Sciatic nerve (tissue), 2 donors: ENCODE results near the gene HOXA5. TPM values are rescaled to one million over a fixed set of nuclear protein-coding genes. Genes with fewer than 3 reads are reported as not detected.

ENCODE experiments used
- ATAC-seq: fragments of 200-7000 bp; cut with Tn5 transposase; one replicate; pipeline ENCODE4 v1.9.1; 2020; ENCODE audit warnings: mild to moderate bottlenecking, moderate library complexity
- DNase-seq: peaks from one replicate; pipeline ENCODE4 v3.0.0-alpha.2; 2020; ENCODE audit warnings: low spot score
- intact Hi-C: fragments of 100-400 bp; cut with DNase I; formaldehyde crosslinking; loops from one replicate; pipeline ENCODE4 v1.14.2; 2022
- total RNA-seq: library from RNA; stranded (reverse); fragmentation: NEBNext Ultra II Directional; extraction: Animal tissue kit (Norgen Biotek cat#: 25700); gene quantifications from one replicate; pipeline ENCODE4 v1.2.1, GENCODE V29; 2021
- donor health status: DM: no; HTN: no; CAD: no.
- donor health status: DM: no; HTN: no; CAD: no.

Gene HOXA5
- total RNA-seq: 20.1 TPM

DNA sequence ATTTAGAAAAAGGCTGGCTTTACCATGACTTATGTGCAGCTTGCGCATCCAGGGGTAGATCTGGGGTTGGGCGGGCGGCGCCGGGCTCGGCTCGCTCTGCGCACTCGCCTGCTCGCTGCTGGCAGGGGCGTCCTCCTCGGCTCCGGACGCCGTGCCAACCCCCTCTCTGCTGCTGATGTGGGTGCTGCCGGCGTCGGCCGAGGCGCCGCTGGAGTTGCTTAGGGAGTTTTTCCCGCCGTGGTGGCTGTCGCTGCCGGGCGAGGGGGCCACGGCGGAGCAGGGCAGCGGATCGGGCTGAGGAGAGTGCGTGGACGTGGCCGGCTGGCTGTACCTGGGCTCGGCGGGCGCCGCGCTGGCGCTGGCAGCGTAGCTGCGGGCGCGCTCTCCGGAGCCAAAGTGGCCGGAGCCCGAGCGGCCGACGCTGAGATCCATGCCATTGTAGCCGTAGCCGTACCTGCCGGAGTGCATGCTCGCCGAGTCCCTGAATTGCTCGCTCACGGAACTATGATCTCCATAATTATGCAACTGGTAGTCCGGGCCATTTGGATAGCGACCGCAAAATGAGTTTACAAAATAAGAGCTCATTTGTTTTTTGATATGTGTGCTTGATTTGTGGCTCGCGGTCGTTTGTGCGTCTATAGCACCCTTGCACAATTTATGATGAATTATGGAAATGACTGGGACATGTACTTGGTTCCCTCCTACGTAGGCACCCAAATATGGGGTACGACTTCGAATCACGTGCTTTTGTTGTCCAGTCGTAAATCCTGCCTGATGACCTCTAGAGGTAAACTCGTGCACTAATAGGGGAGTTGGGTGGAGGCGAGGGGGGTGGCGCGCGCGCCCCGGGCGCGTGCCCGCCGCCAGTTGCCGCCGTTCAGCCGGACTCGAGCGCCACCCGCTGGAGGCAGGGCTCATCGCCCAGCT lies at the start of gene HOXA5:
Gene HOXA5, minus strand, starts transcription at position 659 of the 927 bp plus-strand sequence. Its CDS starts 74 bp downstream, at position 585.
- DNase-seq (no peak), ATAC-seq (peak; percentile 84)
- intact Hi-C loops: no loop called here

DNA sequence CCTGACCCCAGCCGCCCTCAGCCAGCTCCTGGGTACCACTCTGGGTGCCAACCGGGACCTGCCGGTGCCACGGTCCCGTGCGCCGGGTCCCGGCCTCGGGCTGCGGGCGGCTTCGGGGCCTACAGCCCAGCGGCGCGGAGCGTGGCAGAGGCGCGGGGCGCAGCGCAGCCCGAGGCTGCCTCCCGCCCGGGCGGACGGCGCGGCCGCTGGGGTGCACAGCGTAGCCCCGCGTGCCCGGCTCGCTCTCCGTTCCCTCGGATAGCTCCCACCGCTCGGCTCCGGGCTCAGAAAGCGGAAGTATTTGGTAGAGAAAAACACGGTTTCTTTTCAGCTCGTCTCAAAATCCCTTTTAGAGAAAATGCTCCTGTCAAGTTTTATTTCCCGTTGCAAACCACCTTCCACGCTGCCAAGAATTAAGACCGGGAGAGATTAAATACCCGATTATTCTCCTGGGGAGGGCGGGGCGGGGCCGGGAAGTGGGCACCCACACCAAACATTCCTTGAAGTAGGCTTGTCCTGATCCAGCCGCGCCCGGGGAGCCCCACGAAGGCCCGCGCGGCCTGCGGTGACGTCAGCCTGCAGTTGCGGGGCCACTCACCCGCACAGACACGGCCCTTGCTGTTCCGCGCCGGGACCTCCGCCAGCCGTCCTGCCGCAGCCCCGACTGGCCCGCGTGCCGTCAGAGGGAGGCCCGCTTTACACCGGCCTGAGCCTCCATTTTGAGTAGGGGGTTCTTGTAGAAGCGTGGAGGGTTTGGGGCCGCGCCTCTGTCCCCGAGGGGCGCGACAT lies 49.3 kb upstream of the HOXA5 start:
- ATAC-seq (peak; percentile 33), DNase-seq (no peak)
- intact Hi-C loops: loop anchor here (10.0 kb wide), 1 partner anchor 832 kb away; no protein-coding TSS in a partner anchor

- DNase-seq (no peak), ATAC-seq (peak; percentile 31)
- intact Hi-C loops: loop anchor here (10.0 kb wide), 1 partner anchor 833 kb away; no protein-coding TSS in a partner anchor
These were observed 48.5 kb upstream of the HOXA5 start for GRCh38 chr7:27191833-27192545.

DNA sequence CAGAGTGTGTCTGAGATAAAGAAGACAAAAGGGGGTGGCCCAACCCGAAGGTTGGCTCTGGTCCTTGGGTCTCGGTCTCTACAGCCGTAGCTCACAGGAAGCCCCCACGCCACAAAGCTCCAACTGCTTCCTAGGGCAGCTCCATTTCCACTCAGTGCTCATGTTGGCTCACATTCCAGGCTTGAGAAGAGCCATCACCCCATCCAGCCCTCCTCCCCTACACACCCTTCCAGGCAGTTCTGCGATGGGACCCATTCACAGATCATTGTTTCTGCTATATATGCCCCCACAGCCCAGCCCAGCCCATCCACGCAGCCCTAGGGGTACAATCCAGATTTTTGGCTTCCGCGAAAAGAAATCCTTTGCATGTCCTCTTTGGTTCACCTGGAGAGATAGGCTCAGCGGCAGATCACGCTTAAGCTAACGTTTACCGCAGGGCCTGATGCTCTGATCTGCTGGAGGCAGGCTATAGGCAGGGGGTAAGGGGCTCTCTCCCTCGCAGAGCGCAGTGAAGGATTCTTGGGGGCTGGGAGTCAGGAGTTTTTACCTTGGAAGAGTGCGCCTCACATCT lies 47.8 kb upstream of the HOXA5 start:
- intact Hi-C loops: loop anchor here (10.0 kb wide), 1 partner anchor 834 kb away; no protein-coding TSS in a partner anchor
- ATAC-seq (no peak), DNase-seq (no peak)

DNA sequence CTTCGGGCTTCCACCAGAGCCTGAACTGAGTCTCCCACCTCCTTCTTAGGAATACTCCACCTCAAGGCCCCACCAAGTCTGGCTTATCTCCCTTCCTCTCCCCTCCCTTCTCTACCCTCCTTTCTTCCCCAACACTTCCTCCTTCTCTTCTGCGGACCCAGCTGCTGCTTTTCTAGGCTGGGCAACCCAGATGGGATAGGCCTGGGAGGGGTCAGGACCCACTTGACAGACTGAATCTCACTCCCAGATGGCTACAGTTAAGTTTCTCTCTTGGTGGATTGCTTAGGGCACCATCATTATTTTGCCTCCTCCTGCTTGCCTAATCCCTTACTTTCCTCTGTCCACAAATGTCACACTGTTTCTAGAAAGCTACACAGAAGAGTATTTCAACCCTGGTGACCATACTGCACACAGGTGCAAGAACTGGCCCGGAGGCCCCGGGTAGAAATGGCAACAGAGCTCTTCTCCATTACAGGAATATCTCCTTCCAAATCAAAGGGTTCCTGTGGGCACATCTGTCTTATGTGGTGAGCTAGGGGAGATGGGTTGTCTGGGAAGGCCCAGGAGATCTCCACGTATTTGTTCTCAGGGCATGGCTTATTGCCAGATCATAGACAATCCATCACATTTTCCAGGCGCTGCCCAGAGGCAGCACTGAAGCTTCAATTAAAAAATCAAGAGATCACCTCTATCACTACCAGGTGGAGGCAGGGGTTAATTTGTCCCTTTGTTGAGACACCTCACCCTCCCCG lies 46.7 kb upstream of the HOXA5 start:
- ATAC-seq (no peak), DNase-seq (no peak)
- intact Hi-C loops: loop anchor here (10.0 kb wide), 1 partner anchor 835 kb away; no protein-coding TSS in a partner anchor

GRCh38 chr7:27189295-27189996 lies 46.0 kb upstream of the HOXA5 start:
- intact Hi-C loops: no loop called here
- DNase-seq (peak; percentile 58), ATAC-seq (no peak)

GRCh38 chr7:27188386-27189294 lies 45.2 kb upstream of the HOXA5 start:
- peak; percentile 68 for DNase-seq
- intact Hi-C loops: no loop called here
- no peak for ATAC-seq

DNA sequence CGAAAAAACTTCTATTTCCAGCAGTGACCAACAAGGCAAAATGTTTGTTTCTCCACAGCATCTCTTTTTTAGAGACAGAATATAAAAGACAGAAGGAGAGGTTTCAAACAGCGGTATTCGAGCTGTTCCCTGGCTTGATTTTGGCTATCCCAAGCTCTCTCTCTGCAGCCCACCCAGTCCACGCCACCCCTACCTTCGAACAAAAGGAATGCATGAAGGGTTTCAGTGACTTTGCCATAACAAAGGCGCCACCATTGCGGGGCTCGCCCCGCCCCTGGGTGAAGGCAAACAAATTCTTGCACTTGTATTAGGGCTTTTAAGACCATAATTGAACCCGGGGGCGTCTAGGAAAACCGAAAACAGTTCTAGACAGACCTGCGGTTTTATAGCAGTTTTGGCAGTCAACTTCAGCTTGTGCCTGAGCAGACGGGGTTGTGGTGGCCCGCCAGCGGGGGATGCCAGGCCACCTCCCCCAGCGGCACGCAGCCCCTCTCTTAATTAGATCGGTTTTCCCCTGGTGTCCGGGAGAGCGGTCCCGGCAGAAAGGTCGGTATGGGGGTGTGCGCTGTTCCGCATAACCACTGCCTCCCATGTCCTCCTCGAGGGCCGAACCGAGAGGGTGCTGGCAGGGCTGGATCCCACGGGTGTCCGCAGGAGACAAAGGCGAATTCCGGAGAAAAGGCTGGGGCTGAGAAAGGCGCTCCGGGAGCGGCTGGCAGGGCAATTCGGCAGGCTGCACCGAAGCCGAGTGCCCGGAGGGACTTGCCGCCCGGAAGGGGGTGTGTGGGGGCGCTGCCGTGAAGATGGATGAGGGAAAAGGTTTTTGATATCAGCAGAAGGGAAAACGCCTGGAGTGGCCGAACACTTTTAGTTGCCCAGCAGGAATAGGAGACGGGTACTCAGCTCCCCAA lies 44.2 kb upstream of the HOXA5 start:
- intact Hi-C loops: no loop called here
- DNase-seq (peak; percentile 57), ATAC-seq (no peak)

- ATAC-seq (no peak), DNase-seq (no peak)
- intact Hi-C loops: no loop called here
These were observed 43.4 kb upstream of the HOXA5 start for GRCh38 chr7:27186668-27187474.

DNA sequence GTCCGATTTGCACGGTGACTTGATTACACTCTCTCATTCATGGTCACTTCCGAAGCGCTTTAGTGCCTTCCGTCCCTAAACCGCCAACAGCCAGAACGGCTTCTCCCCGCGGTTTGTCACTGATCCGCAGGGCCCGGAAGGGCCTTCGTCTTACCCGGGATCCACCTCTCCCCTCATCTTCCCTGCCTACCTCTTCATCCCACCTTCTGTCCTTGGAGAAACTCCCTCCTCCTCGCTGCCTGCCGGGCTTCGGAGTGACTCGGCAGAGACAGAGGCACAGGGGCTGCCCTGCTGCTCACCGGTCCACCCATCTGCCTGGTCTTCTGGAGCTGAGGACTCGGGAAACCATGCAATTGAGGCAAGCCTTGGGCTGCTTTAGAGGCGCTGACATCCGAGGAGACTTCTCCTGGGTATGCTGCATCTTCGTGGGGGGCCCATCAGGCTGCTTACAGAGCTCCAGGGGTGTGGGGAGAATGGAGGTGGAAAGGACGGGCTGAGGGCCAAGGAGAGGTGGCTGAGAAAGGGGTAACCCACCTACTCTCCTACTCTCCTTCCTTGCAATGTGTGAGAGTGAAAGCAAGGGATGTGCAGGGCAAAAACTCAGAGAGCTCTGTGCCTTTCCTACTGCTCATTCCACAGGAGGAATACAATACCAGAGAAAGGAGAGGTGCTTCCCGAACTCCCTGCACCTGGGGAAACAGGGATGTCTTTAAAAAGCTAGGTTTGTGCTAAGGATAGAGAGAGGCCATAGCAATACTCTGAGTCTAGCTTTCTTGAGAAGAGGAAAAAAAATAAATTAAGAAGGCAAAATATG lies 42.6 kb upstream of the HOXA5 start:
- DNase-seq (peak; percentile 60), ATAC-seq (peak; percentile 2)
- intact Hi-C loops: no loop called here

DNA sequence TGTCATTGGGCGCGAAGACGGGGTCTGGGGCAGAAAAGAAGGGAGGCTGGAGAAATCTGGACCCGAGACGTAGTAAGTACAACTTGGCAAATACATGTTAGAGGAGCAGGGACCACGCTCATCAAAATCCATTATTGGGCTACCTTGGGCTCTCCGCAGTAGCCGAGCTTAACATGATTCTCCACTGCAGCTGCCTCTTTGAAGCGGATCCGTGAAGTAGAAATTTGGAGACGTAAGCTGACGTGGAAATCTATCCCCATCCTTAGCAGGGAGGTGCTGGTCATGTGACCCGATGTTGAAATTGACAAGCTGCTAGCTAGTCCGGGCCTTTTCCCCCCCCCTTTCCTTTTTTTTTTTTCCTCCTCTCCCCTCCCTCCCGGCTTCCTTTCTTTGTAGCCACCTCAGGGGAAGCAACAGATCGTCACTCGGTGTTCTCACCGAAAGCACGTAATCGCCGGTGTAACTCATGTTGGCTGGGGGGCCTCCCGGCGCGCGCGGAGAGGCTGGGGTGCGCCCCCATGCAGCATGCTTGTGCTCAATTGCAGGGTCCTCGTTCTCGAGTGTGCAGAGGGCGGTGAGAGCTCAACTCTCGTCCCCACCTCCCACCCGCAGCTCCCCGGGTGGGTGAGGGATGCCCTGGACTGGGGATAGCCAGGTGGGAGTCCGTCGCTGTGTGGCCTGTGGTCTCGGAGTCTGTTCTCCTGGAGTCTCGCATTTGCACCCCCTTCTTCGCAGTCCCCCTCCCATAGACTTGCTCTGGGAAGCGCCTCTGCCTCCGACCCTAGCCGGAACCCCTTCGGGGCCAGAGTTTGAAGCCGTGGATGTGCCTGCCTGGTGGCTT lies 41.8 kb upstream of the HOXA5 start, which contains the start of gene HOXA11:
Gene HOXA11, minus strand, starts transcription at position 220 of the 841 bp plus-strand sequence. Its CDS starts 88 bp downstream, at position 132.
- intact Hi-C loops: no loop called here
- peak; percentile 78 for ATAC-seq
- DNase-seq: peak; percentile 76

- ATAC-seq (peak; percentile 6), DNase-seq (peak; percentile 71)
- intact Hi-C loops: no loop called here
These were observed 41.0 kb upstream of the HOXA5 start for GRCh38 chr7:27184337-27185012.
